Stimulated activated CD8-positive, alpha-beta memory T cell treated with anti-CD3 and anti-CD28 coated beads, Interleukin-4, amount 100 ng/mL, for 4 hours (primary cell): ENCODE data around the gene CPLX4.
A peak's percentile ranks its signal among the peaks of the same experiment; 100 is the strongest.

Experiments
- DNase-seq, 2 donors: peaks; one replicate each; pipeline ENCODE4 v3.0.0-alpha.2; 2020; ENCODE audit warnings: low read depth in 2 of 2, low spot score in 1 of 2

Gene CPLX4

GRCh38 chr18:59318460-59319050 is at the start of gene CPLX4:
CPLX4 (minus strand) TSS chr18:59318649; CDS start chr18:59318462, 187 bp downstream.
- DNase-seq, result no peak

DNA sequence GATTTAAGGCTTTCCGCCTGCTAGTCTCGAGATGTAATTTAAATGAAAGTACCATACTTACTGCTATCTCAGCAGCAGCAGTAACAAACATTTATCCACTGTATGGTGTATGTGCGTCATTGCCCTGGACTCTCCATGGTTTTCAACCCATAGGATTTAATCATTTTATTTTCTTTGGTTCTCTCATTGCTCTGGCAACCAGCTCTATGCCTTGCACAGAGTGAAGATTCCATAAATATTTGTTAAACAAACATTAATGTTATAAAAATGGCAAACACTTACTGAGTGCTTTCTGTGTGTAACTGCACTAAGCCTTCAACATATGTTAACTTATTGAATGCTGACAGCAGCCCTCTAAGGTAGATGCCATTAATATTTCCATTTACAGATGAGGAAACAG is 41.9 kb upstream of the CPLX4 start:
- DNase-seq, result no peak

DNA sequence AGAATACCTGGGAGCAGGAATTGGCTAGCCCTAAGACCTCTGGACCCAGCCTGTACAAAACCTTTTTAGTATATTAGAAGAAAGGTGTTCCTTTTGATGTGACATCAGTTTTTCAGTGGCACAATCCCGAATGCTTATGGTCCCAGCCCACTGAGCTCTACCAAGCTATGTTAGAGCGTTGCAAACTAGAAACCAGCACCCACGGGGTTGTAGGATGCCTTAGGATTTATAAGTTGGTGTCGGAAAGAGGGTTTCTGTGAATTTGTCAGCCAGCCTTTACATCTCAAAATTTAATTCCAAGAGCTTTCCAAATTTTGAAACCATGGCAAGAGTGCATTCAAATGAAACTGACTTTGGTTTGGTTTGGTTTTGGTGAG is 41.1 kb upstream of the CPLX4 start:
- DNase-seq, result no peak

GRCh38 chr18:59358712-59359575 is 40.5 kb upstream of the CPLX4 start, which contains the start of gene LMAN1:
LMAN1 (minus strand) TSS chr18:59359265; CDS start chr18:59359244, 21 bp downstream.
- peak; percentile 79 to 85 for DNase-seq

DNA sequence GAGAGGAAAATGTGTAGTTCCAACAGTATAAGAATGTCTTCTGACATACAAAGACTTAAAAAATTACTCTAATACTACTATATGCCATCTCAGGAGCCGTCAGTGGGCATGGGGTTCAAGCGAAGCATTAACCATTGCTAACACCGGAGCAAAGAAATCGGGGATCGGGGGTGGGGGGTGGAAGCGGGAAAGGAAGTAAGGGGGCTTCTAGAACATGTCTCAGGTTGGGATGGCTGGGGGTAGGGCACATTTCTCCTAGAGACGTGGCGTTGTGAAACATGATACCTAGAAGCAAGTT is 39.9 kb upstream of the CPLX4 start:
- no peak for DNase-seq

- DNase-seq, result no peak
Measured at GRCh38 chr18:59357928-59358327, 39.5 kb upstream of the CPLX4 start.

DNA sequence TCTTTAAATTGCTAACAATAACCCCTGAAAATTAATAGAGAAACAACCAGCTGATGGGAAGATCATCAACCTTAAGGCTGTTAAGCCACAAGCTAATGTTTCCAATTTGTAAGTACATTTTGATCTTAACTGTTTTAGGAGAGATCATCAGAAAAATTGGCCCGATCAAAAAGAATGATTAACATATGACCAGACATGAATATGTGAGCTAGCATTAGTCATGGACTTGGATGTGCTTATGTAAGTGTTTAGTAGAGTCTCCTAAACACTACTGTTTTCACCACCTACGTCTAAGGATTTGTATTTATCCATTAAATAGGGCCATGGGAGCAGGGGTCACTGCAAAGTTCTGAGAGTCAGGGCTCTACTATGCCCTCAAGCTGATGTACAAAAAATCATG is 36.3 kb upstream of the CPLX4 start:
- no peak for DNase-seq

DNA sequence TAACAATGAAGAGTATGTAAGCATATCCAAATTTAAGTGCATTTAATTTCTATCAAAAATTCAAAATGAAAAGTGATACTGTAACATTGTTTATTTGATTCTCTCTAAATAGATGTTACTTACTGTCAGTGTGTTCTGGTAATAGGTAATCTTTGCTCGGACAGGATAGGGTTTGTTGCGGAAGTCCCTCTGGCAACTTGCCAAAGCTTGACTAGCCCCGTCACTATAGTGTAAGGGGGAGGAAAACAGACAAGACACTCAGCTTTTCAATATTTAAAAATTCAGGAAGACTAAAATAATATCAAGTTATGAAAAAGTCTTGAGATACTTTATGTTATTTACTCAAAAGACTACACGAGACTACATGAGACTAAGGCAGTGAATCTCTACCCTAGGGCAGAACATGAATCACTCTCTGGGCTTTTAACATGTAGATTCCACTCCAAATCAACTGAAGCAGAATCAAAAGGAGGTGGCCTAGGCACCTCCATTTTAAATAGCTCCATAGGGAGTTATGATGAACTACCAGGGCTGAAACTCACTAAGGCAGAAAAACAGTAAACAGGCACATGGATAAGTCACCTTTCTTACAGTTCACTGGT is 34.7 kb upstream of the CPLX4 start:
- no peak for DNase-seq

DNA sequence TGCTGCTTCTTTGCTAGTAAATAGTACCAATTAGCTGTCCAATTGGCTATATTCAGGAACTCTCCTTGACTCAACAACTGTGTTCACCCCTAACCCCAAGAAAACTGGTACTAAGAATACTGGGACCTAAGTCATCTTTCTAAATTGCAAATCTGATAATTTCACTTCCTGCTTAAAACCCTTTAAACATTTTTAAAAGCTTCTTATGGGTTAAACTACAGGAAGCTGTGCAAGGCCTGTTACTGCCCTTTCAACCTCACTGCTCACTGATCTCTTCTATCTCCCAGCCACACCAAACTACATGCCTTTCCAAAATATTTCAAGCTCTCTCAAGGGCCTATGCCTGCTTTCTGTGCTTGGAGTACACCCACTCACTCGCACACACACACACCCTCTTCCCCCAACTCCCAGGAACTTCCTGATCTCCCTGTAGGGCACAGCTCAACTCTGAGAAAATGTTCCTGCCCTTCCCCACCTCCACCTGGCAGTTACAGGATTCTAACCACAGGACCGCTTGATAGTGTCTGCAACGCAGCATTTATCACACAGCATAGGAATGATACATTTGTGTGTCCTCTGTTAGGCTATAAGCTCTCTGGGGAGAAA is 33.9 kb upstream of the CPLX4 start:
- DNase-seq, result no peak

DNA sequence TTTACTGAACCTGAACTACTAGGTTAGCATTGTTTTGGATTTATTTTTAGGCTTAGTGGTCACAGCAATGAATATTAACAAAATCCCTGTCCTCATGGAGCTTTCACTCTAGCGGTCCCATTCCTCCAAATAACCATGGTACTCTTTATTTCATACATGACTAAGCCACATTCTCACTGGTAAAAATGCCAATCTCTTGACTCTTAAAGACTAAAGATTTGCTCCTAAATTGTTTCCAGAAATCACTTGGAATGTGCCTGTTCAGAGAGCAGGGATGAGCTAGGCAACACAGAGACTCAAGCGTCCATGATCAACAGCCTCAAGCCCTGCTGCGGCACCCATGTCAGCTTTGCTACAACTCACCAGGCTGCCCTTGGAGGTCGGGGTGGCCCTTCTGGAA is 27.1 kb upstream of the CPLX4 start:
- DNase-seq, result no peak

DNA sequence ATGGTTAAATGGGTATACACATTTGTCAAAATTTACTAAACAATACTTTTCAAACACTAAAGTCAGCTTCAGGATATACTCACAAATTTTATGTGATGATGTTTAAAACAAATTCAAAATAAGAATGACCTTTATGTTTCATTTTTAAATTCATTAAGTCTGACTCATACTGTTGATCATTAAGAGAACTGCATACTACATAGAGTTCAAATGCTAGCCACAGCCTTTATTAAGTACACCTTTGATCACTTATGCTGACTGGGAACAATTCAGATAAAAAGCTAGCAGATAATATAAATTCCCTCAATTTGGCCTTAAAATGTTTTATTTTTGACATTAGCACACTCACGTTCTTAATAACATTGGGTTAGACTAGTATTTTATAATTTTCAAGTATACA is 26.5 kb upstream of the CPLX4 start:
- no peak for DNase-seq

DNA sequence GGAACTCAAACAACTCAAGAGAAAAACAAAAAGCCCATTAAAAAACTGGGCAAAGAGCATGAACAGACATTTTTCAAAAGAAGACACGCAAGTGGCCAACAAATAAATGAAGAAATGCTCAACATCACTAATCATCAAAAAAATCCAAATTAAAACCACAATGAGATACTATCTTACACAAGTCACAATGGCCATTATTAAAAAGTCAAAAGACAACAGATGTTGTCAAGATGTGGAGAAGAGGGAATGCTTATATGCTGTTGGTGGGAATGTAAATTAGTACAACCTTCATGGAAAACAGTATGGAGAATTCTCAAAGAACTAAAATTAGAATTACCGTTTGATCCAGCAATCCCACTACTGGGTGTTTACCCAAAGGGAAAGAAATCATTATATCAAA is 25.5 kb upstream of the CPLX4 start:
- DNase-seq, result no peak

DNA sequence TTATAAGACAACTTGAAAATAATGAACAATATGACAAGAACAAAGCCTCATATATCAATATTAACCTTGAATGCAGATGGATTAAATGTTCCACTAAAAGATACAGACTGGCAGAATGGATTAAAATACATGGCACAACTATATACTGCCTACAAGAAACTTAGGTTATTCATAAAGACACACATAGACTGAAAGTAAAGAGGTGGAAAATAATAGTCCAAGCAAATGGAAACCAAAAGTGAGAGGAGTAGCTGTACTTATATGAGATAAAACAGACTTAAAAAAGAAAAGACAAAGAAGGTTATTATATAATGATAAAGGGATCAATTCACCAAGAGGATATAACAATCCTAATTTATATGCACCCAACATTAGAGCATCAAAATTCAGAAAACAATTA is 22.4 kb upstream of the CPLX4 start:
- no peak for DNase-seq

- DNase-seq, result no peak
Measured at GRCh38 chr18:59340312-59340711, 21.9 kb upstream of the CPLX4 start.

- no peak for DNase-seq
Measured at GRCh38 chr18:59332986-59333385, 14.5 kb upstream of the CPLX4 start.

- no peak for DNase-seq
Measured at GRCh38 chr18:59328683-59329082, 10.2 kb upstream of the CPLX4 start.

DNA sequence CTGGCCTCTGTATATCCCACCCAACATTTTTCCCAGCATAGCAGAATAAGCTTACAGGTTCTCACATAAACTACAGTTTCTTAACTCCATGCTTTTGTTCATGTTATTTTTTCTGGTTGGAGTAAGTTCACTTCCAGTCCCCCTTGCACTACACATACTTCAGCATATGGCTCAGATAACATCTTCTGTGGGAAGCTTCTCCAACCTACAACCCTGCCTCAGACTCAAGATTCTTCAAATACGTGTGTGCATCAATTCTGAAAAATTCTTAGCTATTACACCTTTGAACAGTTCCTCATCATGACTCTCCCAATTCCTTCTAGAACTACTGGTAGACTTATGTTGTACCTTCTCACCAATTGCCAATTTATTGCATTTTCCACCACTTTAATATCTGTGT is 7.5 kb upstream of the CPLX4 start:
- no peak for DNase-seq

- DNase-seq, result no peak
Measured at GRCh38 chr18:59324623-59324971, 6.1 kb upstream of the CPLX4 start.

DNA sequence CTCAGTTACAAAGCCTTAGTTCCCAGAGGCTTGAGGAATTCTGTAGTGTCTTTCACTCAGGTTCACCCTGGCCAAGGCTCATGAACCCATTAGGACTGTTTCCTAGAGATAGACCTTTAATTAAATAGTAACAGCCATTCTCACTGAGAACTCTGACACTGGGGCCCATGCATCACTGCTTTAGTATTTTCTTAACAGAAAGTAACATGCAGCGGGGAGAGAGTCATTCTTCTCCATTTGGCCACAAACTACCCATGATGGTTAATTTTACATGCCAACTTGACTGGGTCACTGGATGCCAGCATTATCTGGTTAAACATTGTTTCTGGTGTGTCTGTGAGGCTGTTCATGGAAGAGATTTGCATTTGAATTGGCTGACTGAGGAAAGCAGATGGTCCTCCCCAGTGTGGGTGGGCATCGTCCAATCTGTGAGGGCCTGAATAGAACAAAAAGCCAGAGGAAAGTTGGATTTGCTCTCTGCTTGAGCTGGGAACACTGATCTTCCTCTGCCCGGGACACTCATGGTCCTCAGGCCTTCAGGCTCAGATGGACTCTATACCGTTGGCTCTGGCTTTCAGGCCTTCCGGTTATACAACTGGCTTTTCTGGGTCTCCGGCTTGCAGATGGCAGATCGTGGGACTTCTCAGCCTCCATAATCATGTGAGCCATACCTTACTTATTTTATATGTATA is 5.6 kb upstream of the CPLX4 start:
- no peak for DNase-seq

DNA sequence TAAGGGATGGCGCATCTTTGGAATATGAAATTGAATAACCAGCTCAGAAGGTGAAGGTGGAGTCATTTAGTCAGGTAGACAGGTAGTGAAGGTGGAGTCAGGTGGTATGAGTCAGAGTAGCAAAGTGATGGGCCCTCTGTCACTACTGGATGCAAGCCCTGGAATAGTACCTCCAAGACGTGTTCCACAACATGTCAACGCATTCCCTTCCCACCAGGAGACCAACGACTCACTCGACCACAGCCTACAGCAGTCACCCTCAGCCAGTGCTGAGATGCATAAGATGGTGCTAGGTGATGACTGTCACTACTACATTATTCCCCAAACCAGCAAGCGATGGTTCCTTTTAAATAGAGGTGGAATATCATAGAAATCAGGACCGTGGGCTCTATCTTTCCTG is 6.8 kb downstream of the CPLX4 start:
- no peak for DNase-seq

DNA sequence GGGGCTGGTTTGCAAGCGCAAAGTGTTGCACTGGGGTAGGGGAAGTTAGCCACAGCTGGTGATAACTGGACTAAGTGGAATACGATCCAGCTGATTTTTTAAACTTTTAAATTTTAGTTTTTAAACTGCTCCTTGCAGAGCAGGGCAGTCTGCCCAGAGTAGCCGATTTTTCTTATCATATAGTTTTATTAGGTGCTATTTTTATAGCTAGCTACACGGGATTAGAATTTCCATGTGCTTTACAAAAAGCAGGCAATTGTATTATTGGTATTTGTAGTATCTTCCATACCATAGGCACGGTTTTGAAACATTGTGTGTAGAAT is 9.6 kb downstream of the CPLX4 start:
- no peak for DNase-seq
